OCI-LY3 (cell line): ENCODE results near the gene MTHFD1L.

ENCODE experiments used
- H2AFZ ChIP-seq: fragments of 200-600, 300-600 bp; shearing (Covaris generic); 2 replicates; pipeline ENCODE4 v1.6.0; 2014; ENCODE audit warnings: antibody characterized with exemption, low read depth, low read length
- H3K27ac ChIP-seq: fragments of 200-600, 300-600 bp; sonication (generic); 2 replicates; pipeline ENCODE4 v1.5.1; 2014; ENCODE audit warnings: mild to moderate bottlenecking, low read length, moderate library complexity, mixed read lengths
- H3K27me3 ChIP-seq: fragments of 200-600, 300-600 bp; sonication (generic); 2 replicates; pipeline ENCODE4 v1.6.1; 2014; ENCODE audit warnings: low read depth, low read length, mixed read lengths
- H3K36me3 ChIP-seq: fragments of 200-600, 300-600 bp; sonication (generic); replicated peaks from 2 replicates; pipeline ENCODE3; 2014; ENCODE audit warnings: low read depth, low read length, mixed read lengths
- H3K4me1 ChIP-seq: fragments of 300-600, 200-600 bp; sonication (generic); 2 replicates; pipeline ENCODE4 v1.6.1; 2014; ENCODE audit warnings: low read length, mixed read lengths
- H3K4me2 ChIP-seq: fragments of 200-600, 300-600 bp; sonication (generic); 2 replicates; pipeline ENCODE4 v1.6.1; 2014; ENCODE audit warnings: low read length, mixed read lengths
- H3K4me3 ChIP-seq: fragments of 300-600, 200-600 bp; sonication (generic); 2 replicates; pipeline ENCODE4 v1.5.1; 2014; ENCODE audit warnings: antibody characterized with exemption, mild to moderate bottlenecking, low read length, moderate library complexity
- H3K79me2 ChIP-seq: fragments of 300-600, 200-600 bp; shearing (Covaris generic); 2 replicates; pipeline ENCODE4 v1.6.1; 2014; ENCODE audit warnings: mild to moderate bottlenecking, low read length, mixed read lengths
- H3K9ac ChIP-seq: fragments of 300-600, 200-600 bp; shearing (Covaris generic); 2 replicates; pipeline ENCODE4 v1.6.0; 2014; ENCODE audit warnings: mild to moderate bottlenecking, low read length, moderate library complexity
- H3K9me3 ChIP-seq: fragments of 200-600, 300-600 bp; shearing (Covaris generic); 2 replicates; pipeline ENCODE4 v1.6.1; 2014; ENCODE audit warnings: low read length, mixed read lengths; ENCODE audit not compliant: insufficient read depth
- H4K20me1 ChIP-seq: fragments of 200-600, 300-600 bp; sonication (generic); 2 replicates; pipeline ENCODE4 v1.6.1; 2016; ENCODE audit warnings: low read length, mixed read lengths; ENCODE audit not compliant: insufficient read depth
- CTCF ChIP-seq: fragments of 200-600, 300-600 bp; sonication (generic); IDR thresholded peaks from 2 replicates; pipeline ENCODE4 v1.5.1; 2014; ENCODE audit warnings: antibody characterized with exemption, low read length, low read depth
- EZH2phosphoT487 ChIP-seq: fragments of 200-600 bp; shearing (Covaris generic); IDR thresholded peaks from 2 replicates; pipeline ENCODE4 v1.6.1; 2018; ENCODE audit warnings: antibody characterized with exemption, mixed run types, low read depth

Gene MTHFD1L

DNA sequence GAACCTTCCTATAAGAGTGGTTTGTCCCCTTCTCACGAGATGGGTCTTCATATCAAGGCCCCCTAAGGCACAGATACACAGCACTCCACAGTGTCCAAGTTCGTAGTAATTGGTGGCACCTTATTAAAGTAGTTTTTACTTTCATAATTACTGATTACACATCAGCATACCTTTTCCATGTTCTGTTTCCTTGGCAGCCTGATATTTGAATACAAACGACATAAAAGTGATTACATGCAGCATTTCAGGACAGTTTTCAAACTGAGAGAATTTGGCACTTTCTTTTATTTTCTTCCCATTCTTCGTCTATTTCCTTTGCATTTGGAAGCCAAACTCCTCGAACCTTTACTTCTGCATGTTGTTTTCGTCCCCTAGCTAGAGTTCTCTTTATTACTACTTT lies 139.7 kb downstream of the MTHFD1L start:
- Histone ChIP-seq H3K4me3 (no peak overlapping the region), H3K4me1 (peaks cover 34% of the 10 kb centered on the region), H3K27ac (no peak overlapping the region), H3K9me3 (no peaks in the 10 kb centered on the region), H3K79me2 (no peaks in the 10 kb centered on the region), H3K36me3 (no peaks in the 10 kb centered on the region), H4K20me1 (no peaks in the 10 kb centered on the region), H2AFZ (no peak overlapping the region), H3K4me2 (peak overlapping the region; percentile 32; the same call in 1 of the 2 replicates), H3K27me3 (no peaks in the 10 kb centered on the region), H3K9ac (no peak overlapping the region)
- TF ChIP-seq EZH2phosphoT487 = no peak
- no peak for TF ChIP-seq CTCF

DNA sequence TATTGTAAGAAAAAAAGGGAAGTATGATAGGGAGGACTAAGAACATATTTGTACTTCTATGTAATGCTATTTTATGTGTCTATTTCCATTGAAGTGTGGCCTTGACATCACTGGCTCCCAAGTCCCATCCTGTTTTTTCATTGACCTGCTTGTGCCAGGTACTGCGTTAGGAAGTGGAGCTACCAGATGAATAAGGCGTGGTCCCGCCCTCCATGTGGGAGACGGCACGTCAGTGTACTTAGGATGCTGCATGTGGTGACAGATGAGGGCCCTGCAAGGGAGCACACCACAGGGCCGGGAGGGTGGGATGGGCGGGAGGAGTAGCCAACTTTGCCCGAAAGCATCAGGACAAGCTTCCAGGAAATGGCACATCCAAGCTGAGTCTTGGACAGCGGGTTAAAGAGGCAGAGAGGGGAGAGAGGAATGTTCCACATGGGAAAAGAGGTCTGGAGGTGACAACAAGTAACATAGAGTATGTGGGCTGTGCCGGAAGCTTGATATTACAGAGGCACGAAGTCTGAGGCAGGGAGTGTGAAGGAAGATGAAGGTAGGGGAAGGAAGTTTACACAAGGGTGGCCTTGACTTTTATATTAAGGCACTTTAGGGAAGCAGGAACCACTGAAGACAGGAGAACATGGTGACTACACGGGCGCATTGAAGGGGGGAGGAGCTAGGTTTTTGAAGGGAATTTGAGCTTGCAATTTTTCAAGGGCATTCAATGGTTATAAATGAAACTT lies 140.6 kb downstream of the MTHFD1L start:
- no peak overlapping the region for H2AFZ ChIP-seq
- H3K27me3 ChIP-seq = no peaks in the 10 kb centered on the region
- H4K20me1 ChIP-seq = no peaks in the 10 kb centered on the region
- H3K9ac ChIP-seq = no peak overlapping the region
- H3K4me1 ChIP-seq = peaks cover 25% of the 10 kb centered on the region
- H3K27ac ChIP-seq = no peak overlapping the region
- no peak for TF ChIP-seq CTCF
- TF ChIP-seq EZH2phosphoT487 = no peak
- no peaks in the 10 kb centered on the region for H3K36me3 ChIP-seq
- no peak overlapping the region for H3K4me3 ChIP-seq
- H3K9me3 ChIP-seq = no peaks in the 10 kb centered on the region
- no peaks in the 10 kb centered on the region for H3K79me2 ChIP-seq
- no peak overlapping the region for H3K4me2 ChIP-seq

DNA sequence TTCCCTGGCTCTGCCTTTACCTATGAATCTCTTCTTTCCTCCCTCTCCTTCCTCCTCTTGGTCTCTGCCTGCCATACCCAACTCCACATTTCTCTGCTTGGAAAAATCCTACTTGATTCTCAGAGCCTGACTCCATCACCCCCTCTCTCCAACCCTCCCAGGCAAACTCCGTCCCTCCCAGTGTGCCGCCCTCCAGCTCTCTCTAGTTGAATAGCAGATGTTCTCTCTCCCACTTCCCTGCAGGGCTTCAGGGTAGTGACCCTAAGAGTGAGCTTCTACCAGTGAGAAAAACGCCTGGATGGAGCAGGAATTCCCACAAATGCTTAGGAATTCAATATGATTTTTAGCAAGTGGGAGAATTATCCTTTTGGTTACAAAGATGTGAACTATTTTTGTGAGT lies 141.6 kb downstream of the MTHFD1L start:
- H2AFZ ChIP-seq = no peak overlapping the region
- TF ChIP-seq EZH2phosphoT487 (no peak), CTCF (no peak)
- H3K4me1 ChIP-seq = peaks cover 16% of the 10 kb centered on the region
- no peak overlapping the region for H3K4me2 ChIP-seq
- no peaks in the 10 kb centered on the region for H3K27me3 ChIP-seq
- H3K4me3 ChIP-seq = no peak overlapping the region
- no peak overlapping the region for H3K27ac ChIP-seq
- no peaks in the 10 kb centered on the region for H3K36me3 ChIP-seq
- no peak overlapping the region for H3K9ac ChIP-seq
- no peaks in the 10 kb centered on the region for H3K9me3 ChIP-seq
- H4K20me1 ChIP-seq = no peaks in the 10 kb centered on the region
- no peaks in the 10 kb centered on the region for H3K79me2 ChIP-seq

DNA sequence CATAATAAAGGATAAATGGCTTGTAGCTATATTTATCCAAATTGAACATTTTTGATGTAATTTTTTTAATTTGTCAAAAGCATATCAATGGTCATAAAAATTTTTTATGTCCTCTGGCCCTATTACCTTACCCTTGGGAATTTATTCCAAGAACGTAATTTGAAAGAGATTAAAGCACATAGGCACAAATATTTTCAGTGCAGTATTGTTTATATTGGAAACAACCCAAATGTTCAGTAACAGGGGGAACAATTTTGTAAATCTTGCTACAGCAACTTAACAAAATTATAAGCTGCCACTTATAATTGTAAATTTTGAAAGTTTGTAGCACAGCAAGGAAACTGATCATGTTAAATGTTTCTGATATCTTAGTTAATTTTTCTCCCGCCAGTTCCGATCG lies 142.4 kb downstream of the MTHFD1L start:
- no peaks in the 10 kb centered on the region for H3K27me3 ChIP-seq
- H3K36me3 ChIP-seq = no peaks in the 10 kb centered on the region

More for the DNA sequence above, 142.4 kb downstream of the MTHFD1L start:
- no peak overlapping the region for H3K9ac ChIP-seq
- H4K20me1 ChIP-seq = no peaks in the 10 kb centered on the region
- H3K79me2 ChIP-seq = no peaks in the 10 kb centered on the region
- H3K9me3 ChIP-seq = no peaks in the 10 kb centered on the region
- H2AFZ ChIP-seq = no peak overlapping the region
- no peak overlapping the region for H3K4me3 ChIP-seq
- H3K4me2 ChIP-seq = no peak overlapping the region
- TF ChIP-seq CTCF (no peak), EZH2phosphoT487 (no peak)
- peaks cover 13% of the 10 kb centered on the region for H3K4me1 ChIP-seq
- no peak overlapping the region for H3K27ac ChIP-seq
